Activated naive CD8-positive, alpha-beta T cell treated with anti-CD3 and anti-CD28 coated beads, Interleukin-2, amount 50 U/mL, for 16 hours (primary cell): ENCODE measurements around the gene ALOXE3.

Experiments
- DNase-seq: peaks from one replicate; pipeline ENCODE4 v3.0.0-alpha.2; 2020; ENCODE audit warnings: low read depth, low spot score

The ALOXE3 gene

GRCh38 chr17:8051831-8052230 is 66.5 kb downstream of the ALOXE3 start:
- DNase-seq = no peak

- no peak for DNase-seq
Observed at GRCh38 chr17:8048736-8049135, 69.6 kb downstream of the ALOXE3 start.

GRCh38 chr17:8048236-8048635 is 70.1 kb downstream of the ALOXE3 start:
- DNase-seq = no peak

- no peak for DNase-seq
Observed at GRCh38 chr17:8047769-8048110, 70.6 kb downstream of the ALOXE3 start.

- DNase-seq = no peak
Observed at GRCh38 chr17:8046929-8047768, 71.2 kb downstream of the ALOXE3 start.

- no peak for DNase-seq
Observed at GRCh38 chr17:8046306-8046928, 71.9 kb downstream of the ALOXE3 start.
